AG09309 (cell line): Measurements from ENCODE around the gene IDH3B.
A peak's percentile ranks its signal among the peaks of the same experiment; 100 is the strongest.

ENCODE experiments used
- DNase-seq: peaks from one replicate; pipeline ENCODE4 v3.0.0-alpha.2; 2010; ENCODE audit warnings: low read depth
- H3K4me3 ChIP-seq: 2 replicates; pipeline ENCODE4 v1.5.1; 2011; ENCODE audit warnings: mild to moderate bottlenecking, low read depth, low read length, moderate library complexity; ENCODE audit not compliant: control insufficient read depth
- TF ChIP-seq, protein P1 (sequence below): IDR thresholded peaks from 2 replicates; pipeline ENCODE4 v1.5.1; 2011; ENCODE audit warnings: mild to moderate bottlenecking, low read depth, low read length, inconsistent platforms; ENCODE audit not compliant: insufficient read depth, control insufficient read depth; ENCODE audit errors: missing control alignments

Gene IDH3B

DNA sequence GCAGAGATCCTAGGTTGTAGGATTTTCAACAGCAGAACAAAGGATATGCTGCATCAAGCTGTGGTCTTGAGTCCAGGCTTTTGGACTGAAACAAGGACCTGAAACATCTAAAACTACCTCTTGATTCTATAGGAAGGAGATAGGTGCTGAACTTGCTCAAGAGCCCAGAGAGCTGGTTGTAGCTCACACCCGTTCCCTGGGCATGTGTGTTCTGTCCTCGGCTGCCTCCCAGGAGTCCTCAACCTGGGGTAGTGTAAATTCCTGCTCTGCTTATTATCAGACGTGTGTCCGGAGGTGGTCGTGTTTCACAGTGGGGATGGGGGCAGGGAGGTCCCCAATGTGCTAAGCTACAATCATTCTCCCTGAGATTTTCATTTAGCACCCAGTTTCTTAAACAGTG lies 6.8 kb downstream of the IDH3B start:
- TF ChIP-seq, protein P1, sequence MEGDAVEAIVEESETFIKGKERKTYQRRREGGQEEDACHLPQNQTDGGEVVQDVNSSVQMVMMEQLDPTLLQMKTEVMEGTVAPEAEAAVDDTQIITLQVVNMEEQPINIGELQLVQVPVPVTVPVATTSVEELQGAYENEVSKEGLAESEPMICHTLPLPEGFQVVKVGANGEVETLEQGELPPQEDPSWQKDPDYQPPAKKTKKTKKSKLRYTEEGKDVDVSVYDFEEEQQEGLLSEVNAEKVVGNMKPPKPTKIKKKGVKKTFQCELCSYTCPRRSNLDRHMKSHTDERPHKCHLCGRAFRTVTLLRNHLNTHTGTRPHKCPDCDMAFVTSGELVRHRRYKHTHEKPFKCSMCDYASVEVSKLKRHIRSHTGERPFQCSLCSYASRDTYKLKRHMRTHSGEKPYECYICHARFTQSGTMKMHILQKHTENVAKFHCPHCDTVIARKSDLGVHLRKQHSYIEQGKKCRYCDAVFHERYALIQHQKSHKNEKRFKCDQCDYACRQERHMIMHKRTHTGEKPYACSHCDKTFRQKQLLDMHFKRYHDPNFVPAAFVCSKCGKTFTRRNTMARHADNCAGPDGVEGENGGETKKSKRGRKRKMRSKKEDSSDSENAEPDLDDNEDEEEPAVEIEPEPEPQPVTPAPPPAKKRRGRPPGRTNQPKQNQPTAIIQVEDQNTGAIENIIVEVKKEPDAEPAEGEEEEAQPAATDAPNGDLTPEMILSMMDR, result no peak
- H3K4me3 ChIP-seq, result no peak overlapping the region
- DNase-seq, result no peak

DNA sequence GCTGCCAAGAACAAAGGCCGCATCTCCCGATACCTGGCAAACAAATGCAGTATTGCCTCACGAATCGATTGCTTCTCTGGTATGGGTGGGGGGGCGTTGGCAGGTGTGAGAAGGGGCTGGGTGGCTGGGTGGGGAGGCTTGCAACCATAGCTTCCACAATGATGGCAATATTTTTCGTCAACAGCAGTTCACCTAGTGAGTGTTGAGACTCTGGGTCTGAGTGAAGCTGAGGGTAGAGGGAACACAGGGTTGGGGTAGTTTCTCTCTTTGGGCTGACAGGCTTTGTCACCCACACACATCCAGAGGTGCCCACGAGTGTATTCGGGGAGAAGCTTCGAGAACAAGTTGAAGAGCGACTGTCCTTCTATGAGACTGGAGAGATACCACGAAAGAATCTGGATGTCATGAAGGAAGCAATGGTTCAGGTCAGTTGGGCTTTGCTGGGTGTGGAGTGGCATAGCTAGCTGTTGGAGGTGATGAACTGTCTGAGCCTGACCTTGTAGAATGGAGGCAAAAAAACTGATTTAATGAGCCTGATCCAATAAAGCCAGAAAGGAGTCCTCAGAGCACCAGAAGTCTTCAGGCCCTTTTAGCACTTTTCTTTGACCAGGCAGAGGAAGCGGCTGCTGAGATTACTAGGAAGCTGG lies 7.4 kb downstream of the IDH3B start:
- no peak overlapping the region for H3K4me3 ChIP-seq
- no peak for DNase-seq
- TF ChIP-seq, protein P1, result no peak

GRCh38 chr20:2655331-2656116 lies 8.5 kb downstream of the IDH3B start:
- DNase-seq, result no peak
- TF ChIP-seq, protein P1, result no peak
- H3K4me3 ChIP-seq, result no peak overlapping the region

DNA sequence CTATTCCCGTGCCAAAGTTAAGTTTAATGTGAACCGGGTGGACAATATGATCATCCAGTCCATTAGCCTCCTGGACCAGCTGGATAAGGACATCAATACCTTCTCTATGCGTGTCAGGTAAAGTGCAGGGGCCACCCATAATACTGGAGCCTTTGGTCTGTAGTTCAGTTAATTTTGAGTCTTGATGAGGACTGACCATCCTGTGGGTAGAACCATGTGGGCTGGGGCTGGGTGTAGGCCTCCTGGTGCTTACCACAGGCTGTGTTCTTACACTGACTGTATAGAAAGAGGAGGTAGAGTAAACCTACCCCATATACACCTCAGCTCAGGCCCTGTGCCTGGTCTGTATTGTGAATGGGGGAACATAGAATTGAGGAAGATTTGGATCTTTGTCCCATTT lies 9.2 kb downstream of the IDH3B start:
- TF ChIP-seq, protein P1, result no peak
- no peak overlapping the region for H3K4me3 ChIP-seq
- no peak for DNase-seq

GRCh38 chr20:2654384-2654822 lies 9.6 kb downstream of the IDH3B start:
- DNase-seq, result no peak
- TF ChIP-seq, protein P1, result no peak
- H3K4me3 ChIP-seq, result peak overlapping the region; percentile 82

GRCh38 chr20:2653556-2654383 lies 10.2 kb downstream of the IDH3B start:
- TF ChIP-seq, protein P1, result no peak
- H3K4me3 ChIP-seq, result peak overlapping the region; percentile 82
- no peak for DNase-seq
